SK-N-SH (cell line): ENCODE measurements around the gene TBXAS1. TPM values are rescaled to one million over a fixed set of nuclear protein-coding genes. Genes with fewer than 3 reads are reported as not detected.
A peak's percentile ranks its signal among the peaks of the same experiment; 100 is the strongest.

Experiments used
- CTCF ChIA-PET: fragments of 300-600, 350-600 bp; formaldehyde crosslinking; extraction: SDS; loops from one replicate; lab custom pipeline; 2021; lab: Yijun Ruan, JAX
- POLR2A ChIA-PET: fragments of 350-600 bp; sonication (Branson Sonifier 250); formaldehyde crosslinking; extraction: SDS; loops from one replicate; lab custom pipeline; 2020; ENCODE audit warnings: antibody characterized with exemption, inconsistent platforms; lab: Yijun Ruan, JAX
- DNase-seq: peaks from one replicate; pipeline ENCODE4 v3.0.0; 2012
- H2AFZ ChIP-seq: fragments of 200-600 bp; sonication (generic); 2 replicates; pipeline ENCODE4 v1.8.1; 2016; ENCODE audit warnings: antibody characterized with exemption, mild to moderate bottlenecking, low read depth
- H3F3A ChIP-seq: fragments of 200-600 bp; sonication (generic); replicated peaks from 2 replicates; pipeline ENCODE3; 2016; ENCODE audit warnings: antibody characterized with exemption, mild to moderate bottlenecking; ENCODE audit not compliant: insufficient read depth
- H3K27ac ChIP-seq, 2 experiments: fragments of 200-500 bp in 1 of 2; fragments of 200-600 bp in 1 of 2; sonication (Bioruptor generic) in 1 of 2; sonication (generic), shearing (Covaris generic) in 1 of 2; 2 replicates each; pipeline versions ENCODE4 v1.5.1 to v1.6.1; 2014 to 2016; ENCODE audit warnings: low read depth in 2 of 2, inconsistent platforms in 1 of 2, low read length in 1 of 2, mild to moderate bottlenecking in 1 of 2, mixed read lengths in 1 of 2
- H3K27me3 ChIP-seq: fragments of 200-600 bp; sonication (generic), shearing (Covaris generic); 2 replicates; pipeline ENCODE4 v1.6.1; 2016; ENCODE audit warnings: mixed run types; ENCODE audit not compliant: insufficient read depth
- H3K36me3 ChIP-seq, 2 experiments: fragments of 200-500 bp in 1 of 2; fragments of 200-600 bp in 1 of 2; sonication (Bioruptor generic) in 1 of 2; sonication (generic) in 1 of 2; replicated peaks in 1 of 2; 2 replicates each; pipeline versions ENCODE3 to v1.5.1; 2014 to 2016; ENCODE audit warnings: low read length in 1 of 2, mild to moderate bottlenecking in 1 of 2; ENCODE audit not compliant: insufficient read depth in 2 of 2, control insufficient read depth in 1 of 2
- H3K4me1 ChIP-seq, 2 experiments: fragments of 200-500 bp in 1 of 2; fragments of 200-600 bp in 1 of 2; sonication (Bioruptor generic) in 1 of 2; sonication (generic), shearing (Covaris generic) in 1 of 2; 2 replicates each; pipeline versions ENCODE4 v1.5.1 to v1.6.1; 2014 to 2016; ENCODE audit warnings: low read depth in 1 of 2, low read length in 1 of 2, mixed run types in 1 of 2; ENCODE audit not compliant: insufficient read depth in 2 of 2, control insufficient read depth in 1 of 2
- H3K4me2 ChIP-seq: fragments of 200-600 bp; sonication (generic), shearing (Covaris generic); 2 replicates; pipeline ENCODE4 v1.6.1; 2017; ENCODE audit warnings: mixed run types
- H3K4me3 ChIP-seq, 2 experiments: fragments of 200-500 bp in 1 of 2; fragments of 200-600 bp in 1 of 2; sonication (Bioruptor generic) in 1 of 2; sonication (generic), shearing (Covaris generic) in 1 of 2; 2 replicates each; pipeline versions ENCODE4 v1.5.1 to v1.8.1; 2014 to 2016; ENCODE audit warnings: low read depth in 2 of 2, inconsistent platforms in 1 of 2, low read length in 1 of 2, mild to moderate bottlenecking in 1 of 2, mixed read lengths in 1 of 2, moderate library complexity in 1 of 2
- H3K79me2 ChIP-seq: fragments of 200-600 bp; sonication (generic); 2 replicates; pipeline ENCODE4 v1.8.1; 2017; ENCODE audit warnings: mild to moderate bottlenecking; ENCODE audit not compliant: insufficient read depth
- H3K9ac ChIP-seq: fragments of 200-600 bp; sonication (generic); 2 replicates; pipeline ENCODE4 v1.6.1; 2017; ENCODE audit warnings: mixed run types
- H3K9me2 ChIP-seq: fragments of 200-600 bp; sonication (generic); 2 replicates; pipeline ENCODE4 v1.6.1; 2017; ENCODE audit warnings: mixed run types
- H3K9me3 ChIP-seq: fragments of 200-600 bp; sonication (generic); 2 replicates; pipeline ENCODE4 v1.6.1; 2017; ENCODE audit warnings: mixed run types, mild to moderate bottlenecking, moderate library complexity
- H4K20me1 ChIP-seq: fragments of 200-600 bp; sonication (generic); 2 replicates; pipeline ENCODE4 v1.6.1; 2017; ENCODE audit warnings: mild to moderate bottlenecking, mixed run types; ENCODE audit not compliant: insufficient read depth
- FOSL2 ChIP-seq: IDR thresholded peaks from 2 replicates; pipeline ENCODE4 v1.4.0; 2012; ENCODE audit warnings: low read depth, mild to moderate bottlenecking, moderate library complexity, borderline replicate concordance
- FOXM1 ChIP-seq: IDR thresholded peaks from 2 replicates; pipeline ENCODE4 v1.4.0; 2012; ENCODE audit warnings: low read depth, mild to moderate bottlenecking
- GABPA ChIP-seq: IDR thresholded peaks from 2 replicates; pipeline ENCODE4 v1.4.0; 2012; ENCODE audit warnings: low read depth, mild to moderate bottlenecking
- GATA2 ChIP-seq: sonication (generic); formaldehyde crosslinking; IDR thresholded peaks from 2 replicates; pipeline ENCODE4 v1.5.0; 2020; ENCODE audit warnings: mild to moderate bottlenecking, missing genetic modification reagents
- JUND ChIP-seq: IDR thresholded peaks from 2 replicates; pipeline ENCODE4 v1.4.0; 2012
- MEF2A ChIP-seq: IDR thresholded peaks from 2 replicates; pipeline ENCODE4 v1.4.0; 2012; ENCODE audit warnings: low read depth, borderline replicate concordance
- RAD21 ChIP-seq: IDR thresholded peaks from 2 replicates; pipeline ENCODE4 v1.6.1; 2012; ENCODE audit warnings: mild to moderate bottlenecking, low read length
- RXRA ChIP-seq: IDR thresholded peaks from 2 replicates; pipeline ENCODE4 v1.4.0; 2012; ENCODE audit warnings: low read depth, mild to moderate bottlenecking, borderline replicate concordance
- TCF12 ChIP-seq: IDR thresholded peaks from 2 replicates; pipeline ENCODE4 v1.4.0; 2012
- TEAD4 ChIP-seq: IDR thresholded peaks from 2 replicates; pipeline ENCODE4 v1.4.0; 2012; ENCODE audit warnings: mild to moderate bottlenecking, borderline replicate concordance; ENCODE audit not compliant: insufficient read depth
- WGBS: methylation state at CpG from one replicate; pipeline ENCODE4 v1.1.6; 2017; ENCODE audit warnings: low lambda C conversion rate; 5-methylcytosine and 5-hydroxymethylcytosine counted together
- polyA plus RNA-seq, 3 experiments: library from polyadenylated mRNA; depleted of rRNA; stranded (reverse); fragments of >200 nt; gene quantifications; 2 replicates each; pipeline ENCODE4 v1.2.3, GENCODE V29; 2012
- TF ChIP-seq, protein P1 (sequence below): fragments of 200-600 bp; sonication (generic); IDR thresholded peaks from 2 replicates; pipeline ENCODE4 v1.6.1; 2017; ENCODE audit warnings: antibody characterized with exemption, mild to moderate bottlenecking, moderate library complexity
- TF ChIP-seq, protein P2 (sequence below): IDR thresholded peaks from 2 replicates; pipeline ENCODE4 v1.6.1; 2012; ENCODE audit warnings: mild to moderate bottlenecking, low read depth, low read length, moderate library complexity

The TBXAS1 gene
- polyA plus RNA-seq, 1 of the 3 experiments (the other 2 are of a cell fraction): 4.4 TPM

DNA sequence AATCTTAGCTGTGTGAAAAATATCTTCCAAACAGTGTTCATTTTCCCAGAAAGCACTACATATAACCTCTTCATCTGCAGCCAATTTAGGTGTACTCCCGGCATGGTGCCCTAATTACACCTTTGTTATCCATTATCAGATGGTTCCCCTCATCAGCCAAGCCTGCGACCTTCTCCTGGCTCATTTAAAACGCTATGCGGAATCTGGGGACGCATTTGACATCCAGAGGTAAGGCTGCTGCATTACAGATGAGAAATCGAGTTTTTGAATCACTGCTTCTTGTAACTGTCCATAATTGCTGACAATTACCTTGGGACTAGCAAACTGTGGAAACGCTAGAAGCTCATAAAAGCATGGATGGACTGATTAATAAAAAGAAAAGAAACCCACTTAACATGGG lies 124.2 kb downstream of the TBXAS1 start:
- Histone ChIP-seq H3K79me2 (no peaks in the 10 kb centered on the region), H3K36me3 (no peaks in the 10 kb centered on the region), H3K9me2 (no peaks in the 10 kb centered on the region), H3K27ac (no peak overlapping the region), H3K9ac (no peak overlapping the region), H3K9me3 (no peaks in the 10 kb centered on the region), H2AFZ (no peak overlapping the region), H3K4me3 (no peak overlapping the region), H3K27me3 (no peaks in the 10 kb centered on the region), H3K4me2 (no peak overlapping the region), H3F3A (no peaks in the 10 kb centered on the region), H4K20me1 (no peaks in the 10 kb centered on the region), H3K4me1 (peaks cover 0 to 12% of the 10 kb centered on the region in 2 experiments; a peak in 2 of 4 replicates)
- peak; percentile 58; the same call in 1 of the 2 replicates for TF ChIP-seq GATA2 (CRISPR knock-in tag)
- TF ChIP-seq JUND: no peak
- ChIA-PET CTCF (interaction anchor here (1.0 to 3.7 kb wide), 3 partner anchors 50 to 307 kb away, joined by 3 to 13 read pairs (median 5); no protein-coding TSS in a partner anchor), POLR2A (no interaction called here)
- DNase-seq: peak; percentile 42
- WGBS: 39% methylated on average over 7 of the region's 7 CpGs

DNA sequence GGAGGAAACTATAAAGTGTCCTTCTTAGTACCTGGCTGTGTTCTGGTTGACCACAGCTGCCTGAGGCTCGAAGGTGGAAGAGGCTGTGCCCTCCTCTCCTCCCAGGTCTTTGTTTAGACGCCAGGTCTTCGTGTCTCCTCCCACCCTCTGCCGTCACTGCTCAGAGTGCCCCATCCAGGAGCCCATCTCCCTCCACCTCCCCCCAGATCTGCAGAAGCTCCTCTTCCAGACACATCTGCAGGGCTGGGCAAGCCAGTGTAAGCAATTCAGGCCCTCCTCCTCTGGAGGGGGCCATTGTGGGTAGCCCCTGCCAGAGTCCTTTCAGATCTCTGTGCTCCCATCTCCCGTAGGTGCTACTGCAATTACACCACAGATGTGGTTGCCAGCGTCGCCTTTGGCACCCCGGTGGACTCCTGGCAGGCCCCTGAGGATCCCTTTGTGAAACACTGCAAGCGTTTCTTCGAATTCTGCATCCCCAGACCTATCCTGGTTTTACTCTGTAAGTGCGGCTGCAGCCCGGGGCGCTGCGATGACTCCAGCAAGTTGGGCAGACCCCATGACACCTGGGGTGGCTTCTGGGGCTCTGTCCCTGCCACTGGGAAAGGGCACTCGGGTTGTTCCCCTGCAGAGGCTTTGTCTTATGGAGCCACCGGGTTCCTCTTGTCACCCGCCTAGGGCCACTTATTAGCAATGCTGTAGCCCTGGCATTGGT lies 126.2 kb downstream of the TBXAS1 start:
- TF ChIP-seq FOSL2 (no peak), JUND (no peak), GATA2 (CRISPR knock-in tag) (no peak), TEAD4 (no peak), FOXM1 (no peak), TCF12 (no peak), GABPA (no peak), RXRA (no peak), RAD21 (no peak), MEF2A (no peak)
- TF ChIP-seq, protein P1, sequence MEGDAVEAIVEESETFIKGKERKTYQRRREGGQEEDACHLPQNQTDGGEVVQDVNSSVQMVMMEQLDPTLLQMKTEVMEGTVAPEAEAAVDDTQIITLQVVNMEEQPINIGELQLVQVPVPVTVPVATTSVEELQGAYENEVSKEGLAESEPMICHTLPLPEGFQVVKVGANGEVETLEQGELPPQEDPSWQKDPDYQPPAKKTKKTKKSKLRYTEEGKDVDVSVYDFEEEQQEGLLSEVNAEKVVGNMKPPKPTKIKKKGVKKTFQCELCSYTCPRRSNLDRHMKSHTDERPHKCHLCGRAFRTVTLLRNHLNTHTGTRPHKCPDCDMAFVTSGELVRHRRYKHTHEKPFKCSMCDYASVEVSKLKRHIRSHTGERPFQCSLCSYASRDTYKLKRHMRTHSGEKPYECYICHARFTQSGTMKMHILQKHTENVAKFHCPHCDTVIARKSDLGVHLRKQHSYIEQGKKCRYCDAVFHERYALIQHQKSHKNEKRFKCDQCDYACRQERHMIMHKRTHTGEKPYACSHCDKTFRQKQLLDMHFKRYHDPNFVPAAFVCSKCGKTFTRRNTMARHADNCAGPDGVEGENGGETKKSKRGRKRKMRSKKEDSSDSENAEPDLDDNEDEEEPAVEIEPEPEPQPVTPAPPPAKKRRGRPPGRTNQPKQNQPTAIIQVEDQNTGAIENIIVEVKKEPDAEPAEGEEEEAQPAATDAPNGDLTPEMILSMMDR: no peak
- TF ChIP-seq, protein P2, sequence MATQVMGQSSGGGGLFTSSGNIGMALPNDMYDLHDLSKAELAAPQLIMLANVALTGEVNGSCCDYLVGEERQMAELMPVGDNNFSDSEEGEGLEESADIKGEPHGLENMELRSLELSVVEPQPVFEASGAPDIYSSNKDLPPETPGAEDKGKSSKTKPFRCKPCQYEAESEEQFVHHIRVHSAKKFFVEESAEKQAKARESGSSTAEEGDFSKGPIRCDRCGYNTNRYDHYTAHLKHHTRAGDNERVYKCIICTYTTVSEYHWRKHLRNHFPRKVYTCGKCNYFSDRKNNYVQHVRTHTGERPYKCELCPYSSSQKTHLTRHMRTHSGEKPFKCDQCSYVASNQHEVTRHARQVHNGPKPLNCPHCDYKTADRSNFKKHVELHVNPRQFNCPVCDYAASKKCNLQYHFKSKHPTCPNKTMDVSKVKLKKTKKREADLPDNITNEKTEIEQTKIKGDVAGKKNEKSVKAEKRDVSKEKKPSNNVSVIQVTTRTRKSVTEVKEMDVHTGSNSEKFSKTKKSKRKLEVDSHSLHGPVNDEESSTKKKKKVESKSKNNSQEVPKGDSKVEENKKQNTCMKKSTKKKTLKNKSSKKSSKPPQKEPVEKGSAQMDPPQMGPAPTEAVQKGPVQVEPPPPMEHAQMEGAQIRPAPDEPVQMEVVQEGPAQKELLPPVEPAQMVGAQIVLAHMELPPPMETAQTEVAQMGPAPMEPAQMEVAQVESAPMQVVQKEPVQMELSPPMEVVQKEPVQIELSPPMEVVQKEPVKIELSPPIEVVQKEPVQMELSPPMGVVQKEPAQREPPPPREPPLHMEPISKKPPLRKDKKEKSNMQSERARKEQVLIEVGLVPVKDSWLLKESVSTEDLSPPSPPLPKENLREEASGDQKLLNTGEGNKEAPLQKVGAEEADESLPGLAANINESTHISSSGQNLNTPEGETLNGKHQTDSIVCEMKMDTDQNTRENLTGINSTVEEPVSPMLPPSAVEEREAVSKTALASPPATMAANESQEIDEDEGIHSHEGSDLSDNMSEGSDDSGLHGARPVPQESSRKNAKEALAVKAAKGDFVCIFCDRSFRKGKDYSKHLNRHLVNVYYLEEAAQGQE: no peak
- TF ChIP-seq, all 33 proteins: peak for 0
- H3K4me1 ChIP-seq: peaks cover 0 to 12% of the 10 kb centered on the region in 2 experiments; a peak in 2 of 4 replicates
- no peak overlapping the region for H3K4me3 ChIP-seq
- no peaks in the 10 kb centered on the region for H3K36me3 ChIP-seq
- H3F3A ChIP-seq: no peaks in the 10 kb centered on the region
- no peak overlapping the region for H3K4me2 ChIP-seq
- H3K27ac ChIP-seq: no peak overlapping the region
- no peaks in the 10 kb centered on the region for H3K9me3 ChIP-seq
- no peaks in the 10 kb centered on the region for H4K20me1 ChIP-seq
- no peak for DNase-seq
- H3K9ac ChIP-seq: no peak overlapping the region
- no peak overlapping the region for H2AFZ ChIP-seq
- ChIA-PET POLR2A (no interaction called here), CTCF (interaction anchor here (0.7 to 3.7 kb wide), 4 partner anchors 11 to 375 kb away, joined by 3 to 13 read pairs (median 4); no protein-coding TSS in a partner anchor)
- H3K27me3 ChIP-seq: no peaks in the 10 kb centered on the region
- 81% methylated on average over 17 of the region's 17 CpGs for WGBS
- H3K9me2 ChIP-seq: no peaks in the 10 kb centered on the region
- no peaks in the 10 kb centered on the region for H3K79me2 ChIP-seq
